Ovary (tissue), 3 donors: Measurements from ENCODE around the gene EPN3.

ENCODE experiments used
- EP300 ChIP-seq: sonication (generic); formaldehyde crosslinking; IDR thresholded peaks from one replicate; pipeline ENCODE4 v1.6.1; 2017; ENCODE audit warnings: antibody characterized with exemption
- POLR2A ChIP-seq: fragments of 450-650 bp; IDR thresholded peaks from one replicate; pipeline ENCODE4 v1.6.1; 2017; ENCODE audit warnings: antibody characterized with exemption, mild to moderate bottlenecking, moderate library complexity
- TF ChIP-seq, protein P1 (sequence below), 3 donors: fragments of 450-650 bp in 2 of 3; fragments of 200-600 bp in 1 of 3; IDR thresholded peaks; one replicate each; pipeline versions ENCODE4 v1.5.1 to v1.8.0; 2016 to 2022; ENCODE audit warnings: antibody characterized with exemption in 3 of 3, mild to moderate bottlenecking in 1 of 3
- donor health status: DM: no; HTN: no; CAD: no.

- TF ChIP-seq, protein P1, sequence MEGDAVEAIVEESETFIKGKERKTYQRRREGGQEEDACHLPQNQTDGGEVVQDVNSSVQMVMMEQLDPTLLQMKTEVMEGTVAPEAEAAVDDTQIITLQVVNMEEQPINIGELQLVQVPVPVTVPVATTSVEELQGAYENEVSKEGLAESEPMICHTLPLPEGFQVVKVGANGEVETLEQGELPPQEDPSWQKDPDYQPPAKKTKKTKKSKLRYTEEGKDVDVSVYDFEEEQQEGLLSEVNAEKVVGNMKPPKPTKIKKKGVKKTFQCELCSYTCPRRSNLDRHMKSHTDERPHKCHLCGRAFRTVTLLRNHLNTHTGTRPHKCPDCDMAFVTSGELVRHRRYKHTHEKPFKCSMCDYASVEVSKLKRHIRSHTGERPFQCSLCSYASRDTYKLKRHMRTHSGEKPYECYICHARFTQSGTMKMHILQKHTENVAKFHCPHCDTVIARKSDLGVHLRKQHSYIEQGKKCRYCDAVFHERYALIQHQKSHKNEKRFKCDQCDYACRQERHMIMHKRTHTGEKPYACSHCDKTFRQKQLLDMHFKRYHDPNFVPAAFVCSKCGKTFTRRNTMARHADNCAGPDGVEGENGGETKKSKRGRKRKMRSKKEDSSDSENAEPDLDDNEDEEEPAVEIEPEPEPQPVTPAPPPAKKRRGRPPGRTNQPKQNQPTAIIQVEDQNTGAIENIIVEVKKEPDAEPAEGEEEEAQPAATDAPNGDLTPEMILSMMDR (IDR thresholded peaks at IDR 0.05): peak in 2 of 3 donors; percentile 28 to 50
- TF ChIP-seq POLR2A (no peak), EP300 (no peak)
These were observed 1.9 kb downstream of the EPN3 start for GRCh38 chr17:50534222-50534978.
